ENCODE results near the gene CFAP53. TPM values are rescaled to one million over a fixed set of nuclear protein-coding genes. Genes with fewer than 3 reads are reported as not detected.

The CFAP53 gene
- total RNA-seq, 6 donors from 2014 or later, result 0.34 to 13.6 (median 2.0) TPM

- Histone ChIP-seq H3K27me3 (no peaks in the 10 kb centered on the region), H3K27ac (no peak overlapping the region), H3K4me1 (peaks cover 0 to 7% (median 3%) of the 10 kb centered on the region in 4 donors), H3K36me3 (no peaks in the 10 kb centered on the region), H3K4me3 (no peak overlapping the region), H3K9me3 (peaks cover 0 to 2% (median 0%) of the 10 kb centered on the region in 4 donors)
- ATAC-seq (ENCODE audit: low FRiP score in 2 of 2) (peak in 1 of 2 donors; percentile 64), DNase-seq (peak; percentile 29 to 40)
- 18 to 24% methylated on average over 24 of the region's 24 CpGs for WGBS, 2 donors
- TF ChIP-seq POLR2A (IDR thresholded peaks at IDR 0.05), result no peak
- peak in 4 of 6 experiments; percentile 35 to 54 (median 38) for TF ChIP-seq CTCF (IDR thresholded peaks at IDR 0.05)
Observed at GRCh38 chr18:50203801-50204604, 62.3 kb downstream of the CFAP53 start.

GRCh38 chr18:50201476-50202018 lies 64.7 kb downstream of the CFAP53 start:
- Histone ChIP-seq H3K27me3 (no peaks in the 10 kb centered on the region), H3K4me1 (peaks cover 0 to 7% (median 3%) of the 10 kb centered on the region in 4 donors), H3K4me3 (no peak overlapping the region), H3K9me3 (peaks cover 0 to 2% (median 0%) of the 10 kb centered on the region in 4 donors), H3K36me3 (no peaks in the 10 kb centered on the region), H3K27ac (no peak overlapping the region)
- WGBS, 2 donors, result 38 to 54% methylated on average over 1 of the region's 1 CpG
- ATAC-seq (ENCODE audit: low FRiP score in 2 of 2), result no peak
- no peak for TF ChIP-seq POLR2AphosphoS5 (IDR thresholded peaks at IDR 0.05)
- DNase-seq, result no peak

GRCh38 chr18:50199921-50200320 lies 66.4 kb downstream of the CFAP53 start:
- TF ChIP-seq CTCF (IDR thresholded peaks at IDR 0.05), result no peak
- no peak for TF ChIP-seq POLR2A (IDR thresholded peaks at IDR 0.05)
- no peak for TF ChIP-seq EP300 (IDR thresholded peaks at IDR 0.05)
- no peak for TF ChIP-seq POLR2AphosphoS5 (IDR thresholded peaks at IDR 0.05)
- no peak overlapping the region for H3K27ac ChIP-seq
- peaks cover 0 to 3% (median 0%) of the 10 kb centered on the region in 4 donors for H3K27me3 ChIP-seq
- no peak for DNase-seq
- WGBS, 2 donors, result 75 to 100% methylated on average over 1 of the region's 1 CpG
- peaks cover 0 to 2% (median 0%) of the 10 kb centered on the region in 4 donors for H3K9me3 ChIP-seq
- no peak for ATAC-seq (ENCODE audit: low FRiP score in 2 of 2)
- H3K36me3 ChIP-seq, result no peaks in the 10 kb centered on the region
- H3K4me3 ChIP-seq, result no peak overlapping the region
- H3K4me1 ChIP-seq, result peaks cover under 1 to 13% (median 3%) of the 10 kb centered on the region in 4 donors

GRCh38 chr18:50199346-50199855 lies 66.9 kb downstream of the CFAP53 start:
- DNase-seq (no peak), ATAC-seq (ENCODE audit: low FRiP score in 2 of 2) (no peak)
- Histone ChIP-seq H3K4me1 (peaks cover 5 to 18% (median 6%) of the 10 kb centered on the region in 4 donors), H3K9me3 (peaks cover 0 to 2% (median 0%) of the 10 kb centered on the region in 4 donors), H3K36me3 (no peaks in the 10 kb centered on the region), H3K27ac (no peak overlapping the region), H3K27me3 (peaks cover 0 to 8% (median 5%) of the 10 kb centered on the region in 4 donors), H3K4me3 (no peak overlapping the region)
- TF ChIP-seq EP300 (IDR thresholded peaks at IDR 0.05), result no peak
- TF ChIP-seq CTCF (IDR thresholded peaks at IDR 0.05), result no peak
- no peak for TF ChIP-seq POLR2A (IDR thresholded peaks at IDR 0.05)
- no peak for TF ChIP-seq POLR2AphosphoS5 (IDR thresholded peaks at IDR 0.05)
- 75 to 92% methylated on average over 5 of the region's 5 CpGs for WGBS, 2 donors

GRCh38 chr18:50196261-50196660 lies 70.0 kb downstream of the CFAP53 start:
- Histone ChIP-seq H3K4me1 (peaks cover 6 to 26% (median 7%) of the 10 kb centered on the region in 4 donors), H3K36me3 (no peaks in the 10 kb centered on the region), H3K4me3 (no peak overlapping the region), H3K9me3 (peaks cover 0 to 2% (median 0%) of the 10 kb centered on the region in 4 donors), H3K27me3 (peaks cover 0 to 22% (median 15%) of the 10 kb centered on the region in 4 donors), H3K27ac (no peak overlapping the region)
- no peak for TF ChIP-seq CTCF (IDR thresholded peaks at IDR 0.05)
- TF ChIP-seq POLR2A (IDR thresholded peaks at IDR 0.05), result no peak
- no peak for TF ChIP-seq POLR2AphosphoS5 (IDR thresholded peaks at IDR 0.05)
- no peak for TF ChIP-seq EP300 (IDR thresholded peaks at IDR 0.05)
- no peak for ATAC-seq (ENCODE audit: low FRiP score in 2 of 2)
- WGBS, 2 donors, result 85 to 89% methylated on average over 3 of the region's 3 CpGs
- no peak for DNase-seq
